ENCODE data around the gene CNTN4.

GRCh38 chr3:2995195-2995594 is 896.5 kb downstream of the CNTN4 start:
- no peak for TF ChIP-seq CTCF (IDR thresholded peaks at IDR 0.05)
- no peak for TF ChIP-seq POLR2A (IDR thresholded peaks at IDR 0.05)

Data from right lobe of liver (tissue), 4 donors.